Measurements from ENCODE around the gene SPI1.

SPI1 gene

GRCh38 chr11:47406896-47407745 is 28.8 kb upstream of the SPI1 start:
- Histone ChIP-seq H4K20me1 (ENCODE audit: low read depth, low read length) (no peaks in the 10 kb centered on the region), H3K9ac (ENCODE audit: low read length) (peak overlapping the region; percentile 68), H3K4me2 (ENCODE audit: low read depth, low read length, poor library complexity, severe bottlenecking) (peak overlapping the region; percentile 89), H3K27me3 (ENCODE audit: low read length) (no peaks in the 10 kb centered on the region), H3K27ac (ENCODE audit: low read depth, low read length) (peak overlapping the region; percentile 82), H3K9me2 (replicated peaks; ENCODE audit: insufficient read depth, low read length) (no peaks in the 10 kb centered on the region), H3K9me3 (ENCODE audit: insufficient read depth, low read length) (no peaks in the 10 kb centered on the region), H3K4me3 (ENCODE audit: insufficient read depth, low read length, poor library complexity, severe bottlenecking) (peak overlapping the region; percentile 67), H3K36me3 (ENCODE audit: low read length) (no peaks in the 10 kb centered on the region), H3K79me2 (ENCODE audit: insufficient read depth, low read length) (no peaks in the 10 kb centered on the region), H3F3A (ENCODE audit: insufficient read depth) (peaks cover 28% of the 10 kb centered on the region), H2AFZ (ENCODE audit: low read depth, low read length, severe bottlenecking) (peak overlapping the region; percentile 36)
- TF ChIP-seq EZH2phosphoT487 (conservative IDR thresholded peaks at IDR 0.05; ENCODE audit: low read length), result no peak
- TF ChIP-seq CTCF (IDR thresholded peaks at IDR 0.05; ENCODE audit: insufficient read depth, low read length, poor library complexity, severe bottlenecking), result no peak

GRCh38 chr11:47403571-47403970 is 25.2 kb upstream of the SPI1 start:
- Histone ChIP-seq H3K4me3 (ENCODE audit: insufficient read depth, low read length, poor library complexity, severe bottlenecking) (no peak overlapping the region), H3K4me2 (ENCODE audit: low read depth, low read length, poor library complexity, severe bottlenecking) (no peak overlapping the region), H3K27ac (ENCODE audit: low read depth, low read length) (no peak overlapping the region), H3K9me3 (ENCODE audit: insufficient read depth, low read length) (no peaks in the 10 kb centered on the region), H2AFZ (ENCODE audit: low read depth, low read length, severe bottlenecking) (no peak overlapping the region), H3K36me3 (ENCODE audit: low read length) (no peaks in the 10 kb centered on the region), H3K9ac (ENCODE audit: low read length) (no peak overlapping the region), H4K20me1 (ENCODE audit: low read depth, low read length) (no peaks in the 10 kb centered on the region), H3K27me3 (ENCODE audit: low read length) (no peaks in the 10 kb centered on the region), H3K9me2 (replicated peaks; ENCODE audit: insufficient read depth, low read length) (no peaks in the 10 kb centered on the region), H3F3A (ENCODE audit: insufficient read depth) (peaks cover 49% of the 10 kb centered on the region), H3K79me2 (ENCODE audit: insufficient read depth, low read length) (no peaks in the 10 kb centered on the region)
- TF ChIP-seq EZH2phosphoT487 (conservative IDR thresholded peaks at IDR 0.05; ENCODE audit: low read length) (no peak), CTCF (IDR thresholded peaks at IDR 0.05; ENCODE audit: insufficient read depth, low read length, poor library complexity, severe bottlenecking) (no peak)

GRCh38 chr11:47403135-47403534 is 24.8 kb upstream of the SPI1 start:
- no peaks in the 10 kb centered on the region for H3K36me3 ChIP-seq (ENCODE audit: low read length)
- no peak for TF ChIP-seq CTCF (IDR thresholded peaks at IDR 0.05; ENCODE audit: insufficient read depth, low read length, poor library complexity, severe bottlenecking)
- TF ChIP-seq EZH2phosphoT487 (conservative IDR thresholded peaks at IDR 0.05; ENCODE audit: low read length), result no peak
- no peaks in the 10 kb centered on the region for H3K9me3 ChIP-seq (ENCODE audit: insufficient read depth, low read length)
- H3F3A ChIP-seq (ENCODE audit: insufficient read depth), result peaks cover 49% of the 10 kb centered on the region
- H3K27me3 ChIP-seq (ENCODE audit: low read length), result no peaks in the 10 kb centered on the region
- 0 out of 2 replicates have a peak overlapping the region, but pooled peaks have one; percentile 14 for H3K27ac ChIP-seq (ENCODE audit: low read depth, low read length)
- no peak overlapping the region for H3K9ac ChIP-seq (ENCODE audit: low read length)
- H3K9me2 ChIP-seq (replicated peaks; ENCODE audit: insufficient read depth, low read length), result no peaks in the 10 kb centered on the region
- no peak overlapping the region for H3K4me3 ChIP-seq (ENCODE audit: insufficient read depth, low read length, poor library complexity, severe bottlenecking)
- H4K20me1 ChIP-seq (ENCODE audit: low read depth, low read length), result no peaks in the 10 kb centered on the region
- H2AFZ ChIP-seq (ENCODE audit: low read depth, low read length, severe bottlenecking), result no peak overlapping the region
- H3K4me2 ChIP-seq (ENCODE audit: low read depth, low read length, poor library complexity, severe bottlenecking), result no peak overlapping the region
- H3K79me2 ChIP-seq (ENCODE audit: insufficient read depth, low read length), result no peaks in the 10 kb centered on the region

All from SU-DHL-6 (cell line).